Islet precursor cell (in vitro differentiated cells): ENCODE data around the gene CREB3L4.
"Not testable (repeated sequence)": the region's sequence is repeated elsewhere in the genome, so short reads cannot be mapped to it uniquely, and the experiment has no call there.

Experiments used
- DNase-seq: peaks from one replicate; pipeline ENCODE4 v3.0.0-alpha.2; 2018

The CREB3L4 gene

DNA sequence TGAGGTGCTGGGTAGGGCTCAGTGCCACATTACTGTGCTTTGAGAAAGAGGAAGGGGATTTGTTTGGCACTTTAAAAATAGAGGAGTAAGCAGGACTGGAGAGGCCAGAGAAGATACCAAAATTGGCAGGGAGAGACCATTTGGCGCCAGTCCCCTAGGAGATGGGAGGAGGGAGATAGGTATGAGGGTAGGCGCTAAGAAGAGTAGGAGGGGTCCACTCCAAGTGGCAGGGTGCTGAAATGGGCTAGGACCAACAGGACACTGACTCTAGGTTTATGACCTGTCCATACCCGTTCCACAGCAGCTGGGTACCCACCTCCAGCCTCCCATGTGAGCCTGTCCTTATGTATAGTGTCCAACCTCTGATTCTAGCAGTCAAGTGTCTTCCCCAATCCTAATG is 8.2 kb upstream of the CREB3L4 start:
- DNase-seq, result no peak

DNA sequence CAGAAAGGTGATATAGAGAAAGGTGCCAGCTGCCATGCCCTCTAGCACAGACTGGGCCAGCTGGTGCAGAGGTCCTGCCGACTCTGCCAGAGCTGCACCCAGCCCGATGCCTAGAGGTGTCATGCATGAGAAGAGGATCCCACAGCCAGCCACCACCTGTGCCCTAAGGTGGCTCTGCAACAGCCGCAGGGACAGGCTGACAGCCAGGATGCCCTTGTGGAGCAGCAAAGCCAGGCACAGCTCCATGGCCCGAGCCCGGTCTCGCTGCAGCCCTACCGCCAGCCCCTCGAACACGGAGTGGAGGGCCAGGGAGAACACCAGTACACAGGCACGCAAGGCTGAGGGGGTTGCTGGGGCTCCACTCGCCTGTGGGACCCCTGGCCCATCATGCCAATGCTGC is 7.5 kb upstream of the CREB3L4 start:
- DNase-seq, result no peak

DNA sequence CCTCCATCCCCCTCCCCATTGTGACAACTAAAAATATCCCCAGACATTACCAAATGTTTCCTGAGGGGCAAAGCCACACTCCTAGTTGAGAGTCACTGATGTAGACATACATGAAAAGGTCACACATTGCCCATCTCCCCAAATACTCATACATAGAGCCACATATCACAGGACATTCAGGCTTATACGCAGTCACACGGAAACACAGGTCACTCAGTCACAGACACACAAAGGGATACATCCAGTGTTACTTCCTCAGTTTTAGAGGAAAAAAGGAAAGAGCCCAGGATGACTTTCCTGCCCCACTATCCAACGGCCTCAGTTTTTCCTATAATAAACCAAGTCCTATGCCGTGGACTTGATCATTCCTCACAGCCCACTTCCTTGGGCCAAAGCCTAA is 6.3 kb upstream of the CREB3L4 start:
- no peak for DNase-seq

DNA sequence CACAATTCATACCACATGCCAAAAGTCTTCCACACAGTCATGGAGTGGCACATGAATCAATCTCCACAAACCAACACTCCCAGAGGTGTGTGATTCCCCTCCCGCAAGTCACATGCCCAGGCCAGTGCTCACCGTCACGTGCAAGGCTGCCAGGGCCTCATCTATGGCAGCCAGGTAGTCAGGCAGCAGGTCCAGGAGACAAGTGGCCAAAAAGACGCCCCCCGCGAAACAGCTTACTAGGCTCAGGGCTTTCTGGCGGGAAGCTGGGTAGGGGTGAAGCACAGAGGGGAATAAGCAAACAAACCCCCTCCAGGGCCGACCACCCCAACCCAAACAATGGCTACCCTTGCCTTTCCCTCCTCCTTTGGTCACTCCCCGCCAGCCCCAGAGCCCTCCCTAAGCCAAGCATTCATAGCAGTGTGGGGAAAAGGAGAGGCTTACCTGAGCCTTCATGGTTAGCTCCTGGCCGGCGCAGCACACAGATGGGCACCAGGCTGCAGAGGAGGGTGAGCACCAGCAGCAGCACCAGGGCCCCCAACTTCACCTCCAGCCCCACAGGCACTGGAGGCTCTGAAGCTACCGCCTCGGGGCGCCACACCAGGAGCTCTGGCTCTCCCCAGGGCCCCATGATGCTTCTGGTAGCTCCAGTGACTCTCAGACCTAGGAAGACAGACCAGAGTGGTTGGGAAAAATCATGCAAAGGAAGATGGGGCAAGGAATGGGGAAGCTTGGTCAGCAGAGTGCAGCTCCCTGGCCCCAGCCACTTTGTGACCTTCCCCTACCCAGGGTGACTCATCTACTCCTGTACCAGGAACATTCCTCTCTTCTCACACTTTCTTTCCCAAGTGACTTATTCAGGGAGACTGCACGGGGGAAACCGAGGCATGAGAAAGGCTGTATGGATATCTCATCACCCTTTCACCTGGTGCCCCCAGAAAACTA is 5.3 kb upstream of the CREB3L4 start:
- DNase-seq, result peak; percentile 83

DNA sequence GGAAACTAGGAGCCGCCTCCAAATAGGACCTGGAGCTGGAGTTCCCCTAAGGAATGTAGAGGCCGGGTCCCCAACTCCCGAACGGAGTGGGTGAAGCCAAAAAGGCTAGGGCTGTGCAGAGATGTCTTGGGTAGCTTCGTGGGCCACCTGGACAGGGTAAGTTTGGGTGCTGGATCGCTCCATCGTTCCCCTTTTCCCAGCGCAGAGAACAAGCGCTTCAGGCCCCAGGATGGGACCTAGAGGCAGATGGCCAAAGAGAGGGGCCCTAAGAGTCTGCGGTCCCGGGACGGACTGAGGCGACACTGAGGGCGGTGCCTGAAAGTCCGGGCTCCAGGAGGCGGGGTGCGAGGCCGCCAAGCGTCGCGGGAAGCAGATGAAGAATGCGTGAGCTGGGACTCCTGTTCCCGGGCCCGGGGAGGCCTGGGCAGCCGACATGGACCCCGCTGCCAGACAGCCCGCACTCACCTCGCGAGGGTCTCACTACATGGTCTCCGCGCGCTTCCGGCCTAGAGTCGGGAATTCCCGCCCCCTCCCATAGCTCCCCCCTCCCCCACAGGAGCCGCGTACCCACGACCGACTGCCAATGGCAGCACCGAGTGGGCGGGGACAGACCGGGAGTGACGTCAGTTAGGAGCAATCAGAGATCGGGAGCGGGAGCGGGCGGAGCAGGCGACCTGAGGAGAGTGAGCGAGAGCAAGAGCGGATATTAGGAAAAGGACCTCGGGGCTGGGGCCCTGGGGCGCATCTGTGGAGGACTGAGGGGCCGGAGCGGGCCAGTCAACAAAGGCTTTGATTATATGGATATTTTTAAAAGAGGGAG is 4.5 kb upstream of the CREB3L4 start, which contains the start of gene SLC39A1:
Gene SLC39A1 (minus strand): TSS at position 508 of the 820 bp plus-strand sequence. CDS start 822 bp downstream, outside the sequence.
- DNase-seq, result peak; percentile 100

DNA sequence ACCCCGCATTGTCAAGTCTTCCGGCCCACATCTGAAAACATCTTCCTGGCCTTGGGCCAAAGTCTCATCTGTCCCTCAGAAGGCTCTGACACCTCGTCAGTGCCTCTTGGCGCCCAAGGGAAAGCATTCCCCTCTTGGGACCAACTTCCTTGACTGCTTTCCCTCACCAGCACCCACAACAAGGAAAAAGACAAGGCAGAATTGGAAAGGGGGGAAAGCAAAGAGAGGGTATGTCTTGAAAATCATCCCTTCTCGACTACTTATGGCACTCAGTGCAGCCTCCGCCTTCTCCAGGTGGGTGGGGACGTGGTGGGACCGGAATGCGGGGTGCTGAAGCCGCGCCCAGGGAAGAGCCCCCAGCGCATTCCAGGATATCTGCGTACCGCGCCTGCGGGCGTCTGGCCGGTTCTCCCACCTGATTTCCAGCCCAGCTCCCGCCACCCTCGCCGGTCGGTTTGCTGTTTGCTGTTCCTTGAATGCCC is 3.8 kb upstream of the CREB3L4 start:
- DNase-seq, result peak; percentile 97

DNA sequence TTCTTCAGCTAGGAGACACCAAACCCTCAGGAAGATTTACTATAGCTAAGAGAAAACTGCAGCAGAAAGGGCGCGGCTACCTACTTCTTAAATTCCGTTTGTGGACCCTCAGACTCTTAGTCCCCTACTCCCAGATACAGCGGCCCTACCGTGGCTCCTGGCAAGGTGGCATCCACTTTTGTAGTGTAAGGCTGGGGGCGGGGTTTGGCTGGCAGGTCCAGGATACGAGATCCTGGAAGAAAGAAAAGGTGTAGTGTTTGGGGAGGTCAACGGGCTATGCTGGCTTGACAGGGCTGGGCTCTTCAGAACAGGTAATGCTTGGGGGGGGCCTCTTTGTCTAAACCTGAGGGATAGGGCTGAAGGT is 280 bp downstream of the CREB3L4 start:
- no peak for DNase-seq

DNA sequence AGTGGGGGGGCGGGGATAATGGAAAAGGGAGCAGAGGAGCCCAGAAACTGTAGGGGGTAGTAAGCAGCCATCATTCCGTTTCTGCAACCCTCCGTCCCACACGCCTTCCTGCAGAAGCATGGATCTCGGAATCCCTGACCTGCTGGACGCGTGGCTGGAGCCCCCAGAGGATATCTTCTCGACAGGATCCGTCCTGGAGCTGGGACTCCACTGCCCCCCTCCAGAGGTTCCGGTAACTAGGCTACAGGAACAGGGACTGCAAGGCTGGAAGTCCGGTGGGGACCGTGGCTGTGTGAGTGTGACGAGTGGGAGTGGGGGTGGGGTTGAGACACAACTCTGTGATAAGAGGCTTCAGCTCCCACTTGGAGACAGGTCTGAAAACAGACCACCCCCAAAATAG is 706 bp downstream of the CREB3L4 start:
- no peak for DNase-seq

DNA sequence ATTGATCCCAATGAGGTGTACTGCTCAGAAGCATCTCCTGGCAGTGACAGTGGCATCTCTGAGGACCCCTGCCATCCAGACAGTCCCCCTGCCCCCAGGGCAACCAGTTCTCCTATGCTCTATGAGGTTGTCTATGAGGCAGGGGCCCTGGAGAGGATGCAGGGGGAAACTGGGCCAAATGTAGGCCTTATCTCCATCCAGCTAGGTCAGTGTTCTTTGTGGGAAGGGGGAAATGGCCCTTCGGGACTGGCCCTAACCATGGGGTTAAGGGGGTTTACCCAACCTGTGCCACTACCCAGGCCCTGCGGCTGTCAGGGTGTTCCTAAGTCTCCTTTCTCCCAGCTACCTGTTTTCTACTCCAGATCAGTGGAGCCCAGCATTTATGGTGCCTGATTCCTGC is 1.3 kb downstream of the CREB3L4 start:
- DNase-seq, result no peak

DNA sequence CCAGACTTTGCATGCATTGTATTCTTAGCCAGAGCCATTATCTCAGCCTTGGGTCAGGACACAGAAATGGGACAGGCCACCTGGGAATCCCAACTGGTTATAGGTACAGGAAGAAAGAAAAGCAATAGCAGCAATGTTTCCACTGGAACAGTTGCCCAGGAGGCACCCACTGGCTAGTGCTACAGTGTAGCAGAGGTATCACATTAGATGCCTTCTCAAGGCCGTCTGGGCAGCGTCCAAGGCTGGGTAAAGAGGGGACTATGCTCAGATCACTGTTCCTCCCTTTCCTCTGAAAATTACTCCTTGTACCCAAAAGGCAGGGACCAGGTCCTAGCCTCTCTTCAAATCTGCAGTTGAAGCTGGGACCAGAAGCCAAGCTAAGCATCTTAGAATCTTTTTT is 2.6 kb downstream of the CREB3L4 start:
- DNase-seq, result no peak

DNA sequence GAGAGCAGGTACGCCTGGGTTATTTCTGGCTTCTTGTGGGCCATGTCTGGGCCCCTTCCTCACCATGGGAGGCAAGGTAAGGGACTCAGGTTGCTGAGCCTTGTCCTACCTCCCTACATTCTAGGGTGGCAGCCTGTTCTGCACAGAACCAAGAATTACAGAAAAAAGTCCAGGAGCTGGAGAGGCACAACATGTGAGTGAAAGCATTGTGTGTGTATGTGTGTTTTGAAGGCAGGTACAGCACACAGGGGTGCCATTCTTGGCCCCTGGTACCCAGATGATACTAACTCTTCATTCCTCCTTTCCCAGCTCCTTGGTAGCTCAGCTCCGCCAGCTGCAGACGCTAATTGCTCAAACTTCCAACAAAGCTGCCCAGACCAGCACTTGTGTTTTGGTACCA is 5.4 kb downstream of the CREB3L4 start:
- DNase-seq, result no peak

DNA sequence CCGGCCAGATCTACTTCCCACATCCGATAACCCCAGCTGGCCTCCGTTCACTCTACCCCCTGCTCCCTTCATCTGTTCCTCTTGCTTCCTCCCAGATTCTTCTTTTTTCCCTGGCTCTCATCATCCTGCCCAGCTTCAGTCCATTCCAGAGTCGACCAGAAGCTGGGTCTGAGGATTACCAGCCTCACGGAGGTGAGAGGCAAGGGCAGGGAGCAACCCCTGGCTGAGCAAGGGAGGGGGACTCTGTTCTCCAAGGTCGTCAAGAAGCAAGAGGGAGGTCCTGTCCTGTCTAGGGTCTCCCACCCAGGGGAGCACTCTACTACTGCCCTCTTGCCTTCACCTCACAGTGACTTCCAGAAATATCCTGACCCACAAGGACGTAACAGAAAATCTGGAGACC is 5.8 kb downstream of the CREB3L4 start:
- no peak for DNase-seq

DNA sequence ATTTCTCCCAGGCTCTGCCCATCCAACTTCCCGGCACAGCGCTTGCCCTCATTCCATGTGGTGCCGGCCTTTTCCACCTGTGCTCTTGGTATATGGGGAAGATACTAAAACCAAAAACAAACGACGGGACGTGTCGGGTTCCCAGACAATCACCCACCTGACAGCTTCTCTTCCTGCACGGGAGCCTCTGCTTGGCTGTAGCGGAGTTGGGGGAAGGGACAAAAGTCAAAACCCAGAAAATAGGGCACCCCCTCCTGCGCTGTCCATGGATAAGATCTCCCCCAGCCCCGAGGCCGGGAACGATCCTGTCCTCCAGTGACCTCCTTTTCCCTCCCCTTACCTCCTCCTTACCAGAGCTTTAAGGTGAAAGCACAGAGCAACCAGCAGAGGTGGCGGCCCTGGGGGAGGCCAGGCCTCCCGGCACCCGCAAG is 9.1 kb downstream of the CREB3L4 start:
- no peak for DNase-seq

DNA sequence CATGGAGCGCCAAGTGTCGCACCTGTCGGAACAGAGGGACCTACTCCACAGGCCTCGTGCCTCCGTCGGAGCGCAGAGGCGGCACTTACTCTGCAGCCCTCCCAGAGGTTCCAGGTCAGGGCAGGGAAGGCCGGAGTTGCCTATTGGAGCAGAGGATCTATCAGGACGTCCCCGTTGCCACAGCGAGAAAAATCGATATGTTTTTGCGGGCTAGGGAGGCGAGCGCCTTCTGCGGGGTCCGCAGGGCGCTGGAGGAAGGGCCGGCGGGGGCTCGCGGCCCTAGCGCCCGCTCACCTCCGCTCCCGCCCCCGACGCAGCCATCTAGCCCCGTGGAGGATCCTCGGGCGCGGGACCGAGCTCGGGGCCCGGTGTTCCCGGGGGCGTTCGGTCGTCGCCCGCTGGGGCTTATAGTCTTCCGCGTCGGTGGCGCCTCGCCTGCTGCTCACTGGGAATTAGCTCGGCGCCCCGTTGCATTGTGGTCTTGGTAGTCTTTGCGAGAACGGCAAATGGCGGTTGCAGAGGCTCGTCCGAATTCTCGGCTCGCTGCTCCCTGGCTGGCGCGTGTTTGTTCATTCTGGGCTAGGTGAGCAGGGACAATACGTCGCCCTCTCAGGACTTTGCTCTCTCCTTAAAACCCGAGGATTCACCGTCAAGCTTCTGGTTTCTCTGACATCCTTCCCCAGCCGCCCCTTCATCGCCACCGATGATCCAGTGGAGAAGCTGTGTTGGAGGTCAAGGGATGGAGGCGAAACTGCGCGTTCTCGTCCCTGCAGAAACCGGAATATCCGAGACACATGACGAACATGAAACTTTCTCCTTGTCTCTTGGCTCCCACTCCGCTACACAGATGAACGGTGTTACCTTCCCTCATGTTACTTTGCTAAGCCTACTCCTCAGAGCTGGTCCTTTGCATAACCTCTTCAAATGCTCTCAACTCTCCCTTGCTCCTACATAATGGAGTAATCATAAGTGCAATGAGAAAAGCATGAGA is 9.8 kb downstream of the CREB3L4 start, which contains the start of gene JTB:
Gene JTB (minus strand): TSS at position 425 of the 991 bp plus-strand sequence. CDS start 422 bp downstream, at position 3.
- peak; percentile 91 for DNase-seq

DNA sequence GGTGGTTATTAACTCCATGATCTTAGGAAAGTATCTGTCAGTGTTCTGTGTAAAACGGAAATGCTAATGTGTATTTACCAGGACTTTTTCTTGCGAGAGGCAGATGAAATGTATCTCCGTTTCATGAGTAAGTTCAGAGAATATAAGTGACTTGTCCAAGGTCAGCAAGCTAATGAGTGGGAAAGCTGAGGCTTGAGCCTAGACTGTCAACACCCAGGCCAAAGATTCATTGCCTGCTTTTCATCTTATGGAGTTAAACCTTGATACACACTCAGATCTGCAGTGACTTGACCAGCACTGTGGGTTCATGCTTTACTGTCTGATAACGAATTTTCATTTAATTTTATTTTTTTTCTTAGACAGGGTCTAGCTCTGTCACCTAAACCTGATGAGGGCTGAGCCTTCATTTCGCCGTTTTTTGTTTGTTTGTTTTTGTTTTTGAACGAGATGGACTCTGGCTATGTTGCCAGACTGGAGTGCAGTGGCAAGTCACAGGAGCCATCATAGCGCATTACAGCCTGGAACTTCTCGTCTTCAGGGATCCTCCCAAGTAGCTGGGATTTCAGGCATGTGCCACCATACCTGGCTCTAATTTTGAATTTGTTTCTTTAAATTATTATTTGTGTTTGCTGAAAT is 10.7 kb downstream of the CREB3L4 start:
- no peak for DNase-seq

DNA sequence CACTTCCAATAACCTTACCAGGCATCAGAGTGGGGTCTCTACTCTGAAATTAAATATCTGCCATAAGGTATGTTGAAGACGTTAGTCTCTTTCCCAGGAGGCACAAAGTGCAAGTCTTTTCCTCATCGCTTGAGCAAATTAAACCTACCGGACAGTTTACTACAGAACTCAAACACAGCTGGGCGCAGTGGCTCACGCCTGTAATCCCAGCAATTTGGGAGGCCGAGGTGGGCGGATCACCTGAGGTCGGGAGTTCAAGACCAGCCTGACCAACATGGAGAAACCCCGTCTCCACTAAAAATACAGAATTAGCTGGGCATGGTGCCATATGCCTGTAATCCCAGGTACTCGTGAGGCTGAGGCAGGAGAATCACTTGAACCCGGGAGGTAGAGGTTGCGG is 11.4 kb downstream of the CREB3L4 start:
- DNase-seq, result not testable (repeated sequence)

DNA sequence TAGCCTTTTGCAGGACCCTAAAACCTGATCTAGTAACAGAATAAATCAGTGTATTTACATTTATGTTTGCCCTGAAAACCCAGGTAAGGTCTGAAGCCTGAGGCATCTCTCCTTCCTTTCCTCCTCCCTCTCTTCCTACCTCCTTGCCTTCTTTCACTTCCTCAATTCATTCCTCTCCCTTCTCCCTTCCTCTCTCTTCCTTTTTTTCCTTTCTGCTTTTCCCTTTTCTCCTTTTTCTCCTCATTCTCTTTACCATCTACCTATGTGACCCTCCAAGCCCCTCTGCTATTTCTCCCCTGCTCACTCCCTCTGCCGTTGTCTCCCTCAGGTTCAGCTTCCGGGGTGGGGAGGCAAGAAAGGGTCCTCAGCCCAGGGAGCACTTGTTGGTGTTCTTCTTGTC is 14.0 kb downstream of the CREB3L4 start:
- DNase-seq, result not testable (repeated sequence)

DNA sequence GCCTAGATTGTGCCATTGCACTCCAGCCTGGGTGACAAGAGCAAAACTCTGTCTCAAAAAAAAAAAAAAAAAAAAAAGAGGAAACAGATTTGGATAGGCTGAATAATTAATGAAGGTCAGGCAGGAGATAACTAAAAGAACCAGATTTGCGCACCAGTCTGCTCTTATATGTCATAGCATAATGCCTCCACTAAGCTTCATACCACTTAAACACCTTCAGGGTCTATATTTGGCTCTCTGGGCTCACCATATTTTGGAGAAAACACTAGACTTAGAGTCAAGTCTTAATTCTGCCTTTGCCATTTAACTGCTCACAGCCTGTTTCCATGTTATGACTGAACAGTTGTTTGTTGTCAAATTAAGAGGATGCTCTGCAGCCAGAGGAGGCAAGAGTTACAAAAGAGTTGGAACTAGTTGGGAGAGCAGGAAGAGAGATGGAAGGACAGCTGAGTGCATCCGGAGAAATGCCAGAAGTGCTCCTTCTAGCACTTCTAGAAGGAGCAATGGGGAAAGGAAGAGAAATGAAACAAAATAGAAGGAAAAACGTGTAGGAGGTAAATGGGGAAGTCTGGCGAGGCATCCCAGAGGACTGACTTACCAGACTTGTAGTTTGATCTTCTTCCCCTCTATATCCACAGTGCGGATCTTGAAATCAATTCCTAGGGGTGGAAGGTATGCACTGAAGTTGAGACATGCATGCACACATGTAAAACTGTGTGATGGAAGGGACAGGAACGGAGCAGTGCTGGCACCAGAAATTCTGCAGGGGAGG is 16.6 kb downstream of the CREB3L4 start:
- no peak for DNase-seq

DNA sequence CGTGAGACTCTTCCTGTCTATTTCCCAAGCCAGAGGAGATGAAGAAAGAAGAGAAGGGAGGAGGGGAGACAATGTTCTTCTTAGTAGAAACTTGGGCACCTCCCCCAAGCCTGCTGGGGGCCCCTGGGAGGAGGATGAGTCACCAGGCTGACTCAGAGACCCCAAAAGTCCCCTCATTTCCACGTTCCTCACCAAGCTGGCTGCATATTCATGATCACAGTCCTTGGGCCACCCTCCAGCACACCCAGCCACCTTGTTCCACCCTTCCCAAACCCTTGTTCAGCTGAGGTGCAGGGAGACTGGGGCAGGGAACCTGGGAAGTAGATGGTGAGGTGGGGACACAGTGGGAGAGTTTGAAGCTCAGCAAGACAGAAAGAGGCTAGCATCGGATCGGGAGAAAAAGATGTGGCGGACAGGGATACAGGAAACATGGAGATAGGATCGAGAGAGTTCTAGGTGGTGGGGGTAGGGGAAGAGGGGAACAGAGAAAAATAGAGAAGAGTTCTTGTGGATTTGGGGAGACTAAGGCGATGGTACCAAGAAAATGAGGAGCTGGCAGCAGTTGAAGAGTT is 17.7 kb downstream of the CREB3L4 start:
- DNase-seq, result no peak

DNA sequence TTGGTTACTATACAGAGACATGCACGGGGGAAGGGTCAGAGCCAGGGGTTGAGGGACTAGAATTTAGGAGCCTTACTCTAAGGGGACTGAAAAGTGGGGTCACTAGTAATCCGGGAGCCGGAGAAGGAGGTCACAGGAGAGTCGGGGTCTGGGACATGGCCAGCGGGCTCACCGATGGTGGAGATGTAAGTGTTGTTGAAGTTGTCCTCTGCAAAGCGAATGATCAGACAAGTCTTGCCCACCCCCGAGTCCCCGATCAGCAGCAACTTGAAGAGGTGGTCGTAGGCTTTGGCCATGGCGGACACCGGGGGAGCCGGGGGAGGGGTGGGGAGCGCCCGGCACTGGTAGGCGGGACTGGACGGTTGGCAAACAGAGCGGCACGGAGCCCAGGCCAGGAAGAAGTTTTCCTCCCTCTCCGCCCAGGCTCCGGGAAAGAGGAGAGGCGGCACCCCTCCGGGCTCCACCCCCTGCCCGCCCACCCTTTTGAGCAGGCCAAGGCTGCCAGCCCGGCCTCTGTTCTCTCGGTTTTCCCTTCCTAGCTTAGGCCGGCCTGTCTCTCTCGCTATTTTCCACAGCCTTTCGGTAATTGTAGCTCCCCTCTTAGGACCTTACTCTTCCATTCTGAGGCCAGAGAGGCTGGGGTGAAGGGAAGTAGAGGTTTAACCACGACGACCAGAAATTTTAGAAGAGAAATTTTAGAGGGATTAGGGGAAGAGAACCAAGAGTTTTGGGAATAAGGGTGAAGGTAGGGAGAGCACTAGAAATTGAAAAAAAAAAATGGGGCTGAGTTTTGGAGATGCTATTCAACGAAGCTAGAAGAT is 18.4 kb downstream of the CREB3L4 start, which contains the start of gene RAB13:
Gene RAB13 (minus strand): TSS at position 399 of the 821 bp plus-strand sequence. CDS start 103 bp downstream, at position 296.
- peak; percentile 96 for DNase-seq
